Lower lobe of right lung (tissue), 2 donors: ENCODE results near the gene SLC38A10. TPM values are rescaled to one million over a fixed set of nuclear protein-coding genes. Genes with fewer than 3 reads are reported as not detected.

Source experiments
- ATAC-seq, 2 donors: fragments of 200-7000 bp; cut with Tn5 transposase; one replicate each; pipeline ENCODE4 v1.9.1; 2020 to 2022; ENCODE audit warnings: mild to moderate bottlenecking in 2 of 2, moderate library complexity in 2 of 2
- DNase-seq: peaks from one replicate; pipeline ENCODE4 v3.0.0-alpha.2; 2020
- H3K27ac ChIP-seq: fragments of 200-600 bp; one replicate; pipeline ENCODE4 v1.8.0; 2022
- H3K27me3 ChIP-seq: fragments of 200-600 bp; one replicate; pipeline ENCODE4 v1.8.0; 2022; ENCODE audit warnings: low read depth
- H3K36me3 ChIP-seq: fragments of 200-600 bp; one replicate; pipeline ENCODE4 v1.8.0; 2022; ENCODE audit warnings: mild to moderate bottlenecking
- H3K4me1 ChIP-seq: fragments of 200-600 bp; one replicate; pipeline ENCODE4 v1.8.0; 2022
- H3K4me3 ChIP-seq: fragments of 200-600 bp; one replicate; pipeline ENCODE4 v1.8.0; 2022; ENCODE audit warnings: mild to moderate bottlenecking
- H3K9me3 ChIP-seq: fragments of 200-600 bp; one replicate; pipeline ENCODE4 v1.8.0; 2022
- intact Hi-C: fragments of 100-400 bp; cut with DNase I; formaldehyde crosslinking; loops from one replicate; pipeline ENCODE4 v1.11.0; 2022
- total RNA-seq: library from RNA; stranded (reverse); fragmentation: NEBNext Ultra II Directional; extraction: Animal tissue kit (Norgen Biotek cat#: 25700); gene quantifications from one replicate; pipeline ENCODE4 v1.2.1, GENCODE V29; 2021
- TF ChIP-seq, protein P1 (sequence below): fragments of 200-600 bp; IDR thresholded peaks from one replicate; pipeline ENCODE4 v1.8.0; 2022; ENCODE audit warnings: antibody characterized with exemption, mild to moderate bottlenecking
- donor health status: DM: no; HTN: yes; CAD: no; lungs with severe emphysema.

SLC38A10 gene
- total RNA-seq, 1 donor from 2014 or later: 98.1 TPM

DNA sequence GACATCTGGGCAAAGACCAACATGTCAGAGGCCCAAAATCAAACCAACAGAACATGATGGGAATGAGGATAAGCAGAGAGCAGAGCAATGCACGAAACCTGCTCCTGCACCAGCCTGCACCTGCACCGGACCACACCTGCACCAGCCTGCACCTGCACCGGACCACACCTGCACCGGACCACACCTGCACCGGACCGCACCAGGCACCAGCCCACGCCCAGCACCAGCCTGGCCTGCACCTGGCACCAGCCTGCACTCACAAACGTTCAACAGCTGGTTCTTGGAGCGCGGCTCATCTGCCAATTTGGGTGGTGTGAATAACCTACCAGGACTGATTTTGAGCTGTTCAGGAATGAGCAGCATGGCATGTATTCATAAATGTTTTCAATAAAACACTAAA, 90.5 kb downstream of the SLC38A10 start:
- intact Hi-C loops: no loop called here
- TF ChIP-seq, protein P1, sequence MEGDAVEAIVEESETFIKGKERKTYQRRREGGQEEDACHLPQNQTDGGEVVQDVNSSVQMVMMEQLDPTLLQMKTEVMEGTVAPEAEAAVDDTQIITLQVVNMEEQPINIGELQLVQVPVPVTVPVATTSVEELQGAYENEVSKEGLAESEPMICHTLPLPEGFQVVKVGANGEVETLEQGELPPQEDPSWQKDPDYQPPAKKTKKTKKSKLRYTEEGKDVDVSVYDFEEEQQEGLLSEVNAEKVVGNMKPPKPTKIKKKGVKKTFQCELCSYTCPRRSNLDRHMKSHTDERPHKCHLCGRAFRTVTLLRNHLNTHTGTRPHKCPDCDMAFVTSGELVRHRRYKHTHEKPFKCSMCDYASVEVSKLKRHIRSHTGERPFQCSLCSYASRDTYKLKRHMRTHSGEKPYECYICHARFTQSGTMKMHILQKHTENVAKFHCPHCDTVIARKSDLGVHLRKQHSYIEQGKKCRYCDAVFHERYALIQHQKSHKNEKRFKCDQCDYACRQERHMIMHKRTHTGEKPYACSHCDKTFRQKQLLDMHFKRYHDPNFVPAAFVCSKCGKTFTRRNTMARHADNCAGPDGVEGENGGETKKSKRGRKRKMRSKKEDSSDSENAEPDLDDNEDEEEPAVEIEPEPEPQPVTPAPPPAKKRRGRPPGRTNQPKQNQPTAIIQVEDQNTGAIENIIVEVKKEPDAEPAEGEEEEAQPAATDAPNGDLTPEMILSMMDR: no peak
- Histone ChIP-seq H3K27ac (no peak overlapping the region), H3K27me3 (no peaks in the 10 kb centered on the region), H3K4me3 (no peak overlapping the region), H3K4me1 (no peaks in the 10 kb centered on the region), H3K9me3 (no peaks in the 10 kb centered on the region), H3K36me3 (no peaks in the 10 kb centered on the region)
- DNase-seq: no peak
- ATAC-seq: no peak

DNA sequence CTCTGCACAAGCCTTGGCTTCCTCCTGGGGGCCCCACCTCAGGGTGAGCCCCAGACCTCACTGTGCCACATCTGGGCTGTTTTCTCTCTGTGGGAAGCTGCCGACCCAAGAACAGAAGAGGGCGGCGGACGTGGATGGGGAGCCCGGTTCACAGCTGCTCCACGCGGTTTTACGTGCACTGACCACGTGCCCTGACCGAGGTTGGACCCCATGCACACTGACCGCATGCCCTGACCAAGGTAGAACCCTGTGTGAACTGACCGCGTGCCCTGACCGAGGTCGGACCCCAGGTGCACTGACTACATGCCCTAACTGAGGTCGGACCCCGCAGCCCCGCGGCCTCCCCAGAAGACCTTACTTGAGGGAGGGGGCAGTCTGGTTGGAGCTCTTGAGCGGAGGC, 92.0 kb downstream of the SLC38A10 start:
- peaks cover 9% of the 10 kb centered on the region for H3K36me3 ChIP-seq
- TF ChIP-seq, protein P1: no peak
- ATAC-seq (no peak), DNase-seq (no peak)
- H3K27me3 ChIP-seq: no peaks in the 10 kb centered on the region
- no peak overlapping the region for H3K27ac ChIP-seq
- peaks cover 9% of the 10 kb centered on the region for H3K4me1 ChIP-seq
- H3K4me3 ChIP-seq: no peak overlapping the region
- intact Hi-C loops: no loop called here
- no peaks in the 10 kb centered on the region for H3K9me3 ChIP-seq

DNA sequence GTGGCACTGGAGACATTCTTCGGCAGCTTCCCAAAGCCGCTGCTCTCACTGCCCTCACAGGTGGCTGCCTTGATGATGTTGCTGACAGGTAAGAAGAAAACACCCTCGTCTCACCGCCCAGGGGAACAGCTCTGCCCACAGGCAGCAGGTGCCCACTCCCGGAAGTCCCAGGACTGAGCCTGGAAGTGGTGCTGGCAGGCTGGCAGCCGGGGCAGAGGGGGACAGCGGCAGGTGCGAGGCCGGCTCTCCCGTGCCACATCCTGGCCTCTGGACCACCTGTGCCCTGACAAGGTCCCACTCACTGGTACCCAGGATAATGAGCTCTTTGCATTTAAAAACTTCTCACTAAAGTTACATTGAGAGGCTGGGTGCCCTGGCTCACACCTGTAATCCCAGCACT, 92.8 kb downstream of the SLC38A10 start:
- Histone ChIP-seq H3K9me3 (no peaks in the 10 kb centered on the region), H3K27me3 (no peaks in the 10 kb centered on the region), H3K4me3 (no peak overlapping the region), H3K4me1 (peaks cover 12% of the 10 kb centered on the region), H3K36me3 (peaks cover 9% of the 10 kb centered on the region), H3K27ac (no peak overlapping the region)
- ATAC-seq: no peak
- no peak for DNase-seq
- intact Hi-C loops: no loop called here
- TF ChIP-seq, protein P1: no peak

DNA sequence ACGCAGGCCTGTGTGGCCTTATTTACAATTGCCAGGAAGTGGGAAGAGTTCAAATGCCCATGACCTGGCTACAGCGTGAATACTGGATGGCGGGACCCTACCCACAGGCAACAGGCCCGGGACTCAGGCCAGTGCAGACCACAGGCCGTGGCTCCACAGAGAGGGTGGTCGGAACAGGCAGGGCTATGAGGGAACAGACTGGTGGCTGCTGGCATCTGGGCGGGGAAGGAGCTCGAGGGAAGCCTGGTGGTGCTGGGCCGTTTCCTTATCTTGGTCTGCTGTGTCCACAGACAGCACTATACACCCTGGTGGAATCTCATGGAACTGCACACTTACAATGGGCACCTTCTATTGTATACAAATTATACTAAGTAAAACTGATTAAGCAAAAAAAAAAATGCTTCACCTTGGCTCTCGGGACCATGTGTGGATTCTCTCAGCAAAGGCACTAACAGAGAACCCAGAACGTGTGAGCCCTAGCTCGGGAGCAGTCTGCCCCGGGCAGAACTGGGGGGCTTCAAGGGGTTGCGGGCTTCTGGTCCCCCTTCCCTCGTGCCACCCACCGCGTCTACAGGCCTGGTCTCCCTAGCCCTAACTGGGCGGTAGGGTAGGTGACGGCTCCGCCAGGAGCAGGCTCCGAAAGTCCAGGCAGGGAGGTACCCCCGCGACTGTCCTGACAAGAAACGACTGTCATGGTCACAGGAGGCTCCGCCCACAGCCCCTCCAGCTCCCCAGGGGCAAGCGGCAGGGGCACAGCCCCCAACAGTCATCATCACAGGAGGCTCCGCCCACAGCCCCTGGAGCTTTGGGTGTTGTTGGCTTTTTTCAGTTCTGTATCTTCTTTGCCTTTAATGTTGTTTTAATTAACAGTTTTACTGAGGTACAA, 94.2 kb downstream of the SLC38A10 start:
- H3K4me3 ChIP-seq: no peak overlapping the region
- H3K36me3 ChIP-seq: peaks cover 9% of the 10 kb centered on the region
- TF ChIP-seq, protein P1: peak; percentile 64
- peaks cover 20% of the 10 kb centered on the region for H3K4me1 ChIP-seq
- intact Hi-C loops: no loop called here
- peak; percentile 68 to 77 for ATAC-seq
- no peaks in the 10 kb centered on the region for H3K9me3 ChIP-seq
- peak; percentile 63 for DNase-seq
- no peak overlapping the region for H3K27ac ChIP-seq
- no peaks in the 10 kb centered on the region for H3K27me3 ChIP-seq

DNA sequence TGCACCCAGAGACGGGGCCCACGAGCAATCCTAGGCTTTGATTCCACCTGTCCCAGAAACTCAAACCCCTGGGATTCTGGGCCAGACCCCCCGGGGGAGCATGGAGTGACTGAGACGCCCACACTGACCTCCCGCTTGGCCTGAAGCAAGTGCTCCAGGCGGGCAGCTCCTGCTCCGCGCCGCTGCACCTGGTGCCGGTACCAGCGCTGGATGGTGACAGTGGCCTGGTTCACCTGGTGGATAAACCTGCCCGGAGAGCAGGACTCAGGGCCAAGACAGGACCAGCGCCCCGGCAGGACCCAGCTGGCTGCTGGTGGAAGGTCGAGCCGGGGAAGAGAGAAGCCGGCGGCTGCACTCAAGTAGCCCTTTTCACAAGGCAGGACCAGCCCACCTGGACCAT, 94.9 kb downstream of the SLC38A10 start:
- no peaks in the 10 kb centered on the region for H3K27me3 ChIP-seq
- intact Hi-C loops: no loop called here

More for the DNA sequence above, 94.9 kb downstream of the SLC38A10 start:
- no peaks in the 10 kb centered on the region for H3K9me3 ChIP-seq
- DNase-seq (no peak), ATAC-seq (no peak)
- H3K36me3 ChIP-seq: peaks cover 11% of the 10 kb centered on the region
- H3K27ac ChIP-seq: no peak overlapping the region
- H3K4me3 ChIP-seq: no peak overlapping the region
- H3K4me1 ChIP-seq: peaks cover 20% of the 10 kb centered on the region
- TF ChIP-seq, protein P1: no peak
